OCI-LY7 (cell line): ENCODE data around the gene ASB13. TPM values are rescaled to one million over a fixed set of nuclear protein-coding genes. Genes with fewer than 3 reads are reported as not detected.
A peak's percentile ranks its signal among the peaks of the same experiment; 100 is the strongest.

Source experiments
- BruUV-seq: library from RNA; stranded (reverse); fragments of 400-500 nt; replicated peaks from 2 replicates; lab custom pipeline; 2021; lab: Mats Ljungman, UMichigan
- CTCF ChIA-PET: fragments of 300-600 bp; sonication (Branson Sonifier 250); formaldehyde crosslinking; loops from one replicate; lab custom pipeline; 2022; ENCODE audit warnings: antibody characterized with exemption; ENCODE audit not compliant: unreplicated experiment; lab: Charles Lee
- POLR2A ChIA-PET: fragments of 300-600 bp; sonication (Branson Sonifier 250); formaldehyde crosslinking; loops from one replicate; lab custom pipeline; 2022; ENCODE audit warnings: antibody characterized with exemption; lab: Charles Lee
- DNase-seq: peaks from one replicate; pipeline ENCODE4 v3.0.0-alpha.2; 2015; ENCODE audit warnings: low spot score
- H2AFZ ChIP-seq: fragments of 200-600 bp; sonication (generic), shearing (Covaris generic); 2 replicates; pipeline ENCODE4 v1.6.1; 2014; ENCODE audit warnings: mild to moderate bottlenecking, antibody characterized with exemption, low read length, moderate library complexity
- H3K27ac ChIP-seq: fragments of 200-600 bp; sonication (generic); 2 replicates; pipeline ENCODE4 v1.5.1; 2014; ENCODE audit warnings: mixed run types, low read depth, mild to moderate bottlenecking, moderate library complexity, low read length, inconsistent platforms; ENCODE audit not compliant: poor library complexity, severe bottlenecking
- H3K36me3 ChIP-seq: fragments of 200-600 bp; sonication (generic); 2 replicates; pipeline ENCODE4 v1.6.1; 2014; ENCODE audit warnings: mild to moderate bottlenecking, antibody characterized with exemption, low read length, moderate library complexity, mixed read lengths; ENCODE audit not compliant: insufficient read depth
- H3K4me1 ChIP-seq: fragments of 200-600 bp; sonication (generic); 2 replicates; pipeline ENCODE4 v1.5.1; 2014; ENCODE audit warnings: mild to moderate bottlenecking, low read length; ENCODE audit not compliant: insufficient read depth, poor library complexity, severe bottlenecking
- H3K4me2 ChIP-seq: fragments of 200-600 bp; sonication (generic); 2 replicates; pipeline ENCODE4 v1.6.1; 2014; ENCODE audit warnings: mild to moderate bottlenecking, low read length
- H3K4me3 ChIP-seq: fragments of 200-600 bp; sonication (generic); 2 replicates; pipeline ENCODE4 v1.5.1; 2014; ENCODE audit warnings: mild to moderate bottlenecking, low read depth, low read length; ENCODE audit not compliant: poor library complexity, severe bottlenecking
- H3K79me2 ChIP-seq: fragments of 200-600 bp; sonication (generic); 2 replicates; pipeline ENCODE4 v1.6.1; 2016; ENCODE audit warnings: low read depth, mild to moderate bottlenecking, low read length, moderate library complexity, mixed read lengths; ENCODE audit not compliant: insufficient read depth
- H3K9me2 ChIP-seq: fragments of 200-600 bp; sonication (generic); 2 replicates; pipeline ENCODE4 v1.6.1; 2016; ENCODE audit warnings: mild to moderate bottlenecking, low read length, mixed read lengths; ENCODE audit not compliant: insufficient read depth
- H3K9me3 ChIP-seq: fragments of 200-600 bp; sonication (generic); 2 replicates; pipeline ENCODE4 v1.6.1; 2014; ENCODE audit warnings: mild to moderate bottlenecking, mixed run types, low read length, mixed read lengths
- H4K20me1 ChIP-seq: fragments of 200-600 bp; sonication (generic); 2 replicates; pipeline ENCODE4 v1.6.1; 2014; ENCODE audit warnings: mild to moderate bottlenecking, antibody characterized with exemption, low read length, moderate library complexity, mixed read lengths; ENCODE audit not compliant: insufficient read depth
- CTCF ChIP-seq: fragments of 200-600 bp; sonication (generic); conservative IDR thresholded peaks from 2 replicates; pipeline ENCODE4 v1.5.1; 2014; ENCODE audit warnings: mild to moderate bottlenecking, antibody characterized with exemption, low read length, moderate library complexity, mixed read lengths
- EZH2phosphoT487 ChIP-seq: fragments of 200-600 bp; sonication (generic); IDR thresholded peaks from 2 replicates; pipeline ENCODE4 v1.6.1; 2018; ENCODE audit warnings: low read depth, borderline replicate concordance, mild to moderate bottlenecking, mixed run types, antibody characterized with exemption, low read length, moderate library complexity, mixed read lengths
- intact Hi-C: fragments of 100-400 bp; cut with micrococcal nuclease; formaldehyde crosslinking; loops from one replicate; pipeline ENCODE4 v1.10.0; 2022; ENCODE audit not compliant: unreplicated experiment
- total RNA-seq, 2 experiments: library from RNA; depleted of rRNA in 1 of 2; stranded (reverse); fragments of >200 nt in 1 of 2; shearing (Covaris generic) in 1 of 2; gene quantifications; 2 replicates each; pipeline ENCODE4 v1.2.3, GENCODE V29; 2014 to 2022

Gene ASB13
- total RNA-seq, 2 experiments from 2014 or later = 25.6 to 108 TPM

DNA sequence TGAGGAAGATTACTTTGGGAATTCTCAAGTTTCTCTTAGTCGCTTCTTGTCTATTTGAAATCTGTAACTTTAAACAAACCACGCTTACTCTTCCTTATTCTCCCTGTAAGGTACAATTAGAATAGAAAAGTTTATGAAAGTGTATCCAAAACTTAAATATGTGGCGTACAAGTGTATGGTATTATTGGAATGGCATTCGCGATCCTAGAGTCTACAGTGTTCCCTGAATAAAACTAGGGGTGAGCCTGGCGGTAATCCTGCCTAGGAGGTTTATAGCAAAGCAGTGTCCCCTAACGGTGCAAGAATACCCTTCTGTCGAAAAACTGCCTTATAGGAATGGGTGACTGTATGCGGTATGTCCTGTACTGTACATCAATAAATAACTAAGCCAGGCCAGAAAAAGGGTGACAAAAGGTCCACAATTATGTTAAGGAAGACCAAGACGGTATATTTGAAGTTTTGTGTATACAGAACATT lies 19.4 kb upstream of the ASB13 start:
- intact Hi-C loops = loop anchor here (1.0 to 5.0 kb wide), 6 partner anchors 29 to 401 kb away; partner anchors contain the start of genes GDI2 and RBM17
- TSS peak; percentile 59 for BruUV-seq
- peak overlapping the region; percentile 81 for H3K4me3 ChIP-seq

DNA sequence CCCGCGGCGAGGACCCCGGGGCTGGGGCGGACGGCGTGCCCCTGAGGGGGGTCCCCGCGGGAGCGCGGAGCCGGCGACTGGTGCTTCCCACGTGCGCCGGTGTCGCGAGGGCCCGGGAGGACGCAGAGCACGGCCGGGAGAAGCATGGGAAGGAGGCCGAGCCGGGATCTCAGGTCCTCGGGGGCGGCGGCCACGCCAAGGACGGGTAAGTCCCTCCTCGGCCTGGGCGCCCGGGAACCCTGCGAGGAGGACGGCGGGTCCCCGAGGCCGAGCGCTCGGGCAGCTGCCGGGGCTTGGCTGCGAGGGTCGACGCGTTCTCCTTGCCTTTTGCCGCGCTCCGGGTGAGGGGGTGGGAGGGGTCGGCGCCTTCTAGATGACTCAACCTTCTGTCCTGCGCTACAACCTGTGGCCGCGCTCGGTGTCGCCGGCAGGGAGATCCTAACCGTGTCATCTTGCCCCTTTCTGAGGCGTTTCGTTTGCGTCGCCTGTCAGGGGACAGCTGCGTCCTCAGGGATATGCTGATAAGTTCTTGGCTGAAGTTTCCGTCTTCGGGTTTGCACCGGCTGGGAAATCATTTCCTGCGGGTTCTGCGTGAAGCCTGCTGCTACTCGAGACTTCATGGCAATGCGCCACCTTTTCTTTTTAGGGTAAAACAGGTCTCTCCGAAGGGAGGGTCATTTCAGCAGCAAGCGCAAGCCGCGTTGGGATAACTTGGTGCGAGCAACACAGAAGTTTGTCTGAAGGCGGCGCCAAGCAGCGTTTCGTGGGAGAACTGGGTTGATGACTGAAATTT lies 18.8 kb upstream of the ASB13 start:
- H3K79me2 ChIP-seq = peaks cover 55% of the 10 kb centered on the region
- CTCF ChIA-PET = no interaction called here

More for the DNA sequence above, 19.4 kb upstream of the ASB13 start:
- H4K20me1 ChIP-seq = peaks cover 9% of the 10 kb centered on the region; the same call in 1 of the 2 replicates
- H3K9me3 ChIP-seq = no peaks in the 10 kb centered on the region
- H3K36me3 ChIP-seq = peaks cover 43% of the 10 kb centered on the region
- H3K79me2 ChIP-seq = peaks cover 62% of the 10 kb centered on the region
- H2AFZ ChIP-seq = no peak overlapping the region
- H3K4me2 ChIP-seq = peak overlapping the region; percentile 91
- CTCF ChIA-PET = no interaction called here
- POLR2A ChIA-PET = interaction anchor here (0.5 to 2.7 kb wide), 2 partner anchors 8 to 41 kb away, joined by 3 to 7 read pairs; no protein-coding TSS in a partner anchor
- TF ChIP-seq CTCF = peak; percentile 62; the same call in 1 of the 2 replicates
- TF ChIP-seq EZH2phosphoT487 = no peak
- peak; percentile 51 for DNase-seq
- H3K9me2 ChIP-seq = no peaks in the 10 kb centered on the region
- H3K4me1 ChIP-seq = peaks cover 60% of the 10 kb centered on the region
- H3K27ac ChIP-seq = peak overlapping the region; percentile 77

More for the DNA sequence above, 18.8 kb upstream of the ASB13 start:
- H3K4me3 ChIP-seq = peak overlapping the region; percentile 81
- no peaks in the 10 kb centered on the region for H3K9me2 ChIP-seq
- H4K20me1 ChIP-seq = peaks cover 9% of the 10 kb centered on the region; the same call in 1 of the 2 replicates
- H3K4me2 ChIP-seq = peak overlapping the region; percentile 91
- POLR2A ChIA-PET = interaction anchor here (0.5 to 2.7 kb wide), 4 partner anchors 9 to 42 kb away, joined by 3 to 30 read pairs (median 5); no protein-coding TSS in a partner anchor
- intact Hi-C loops = loop anchor here (1.0 to 5.0 kb wide), 6 partner anchors 28 to 402 kb away; partner anchors contain the start of genes GDI2 and RBM17
- BruUV-seq = no TSS peak
- H3K36me3 ChIP-seq = peaks cover 39% of the 10 kb centered on the region
- peak overlapping the region; percentile 77 for H3K27ac ChIP-seq
- no peak overlapping the region for H2AFZ ChIP-seq
- peaks cover 54% of the 10 kb centered on the region for H3K4me1 ChIP-seq
- TF ChIP-seq CTCF (peak; percentile 80), EZH2phosphoT487 (no peak)
- DNase-seq = peak; percentile 82
- no peaks in the 10 kb centered on the region for H3K9me3 ChIP-seq
